Gastrocnemius medialis (tissue), 4 donors: ENCODE results near the gene BLCAP.

ENCODE experiments used
- POLR2A ChIP-seq, 2 donors: fragments of 450-650 bp; IDR thresholded peaks; one replicate each; pipeline ENCODE4 v1.6.1; 2017; ENCODE audit warnings: antibody characterized with exemption in 2 of 2, mild to moderate bottlenecking in 2 of 2, moderate library complexity in 2 of 2
- TF ChIP-seq, protein P1 (sequence below), 5 experiments: fragments of 450-650 bp in 3 of 5; fragments of 200-600 bp in 2 of 5; sonication (generic) in 2 of 5; IDR thresholded peaks in 4 of 5; conservative IDR thresholded peaks in 1 of 5; 1 replicate in 4 of 5; 2 replicates in 1 of 5; pipeline ENCODE4 v1.5.1; 2016 to 2019; ENCODE audit warnings: antibody characterized with exemption in 5 of 5, mild to moderate bottlenecking in 3 of 5, moderate library complexity in 3 of 5

DNA sequence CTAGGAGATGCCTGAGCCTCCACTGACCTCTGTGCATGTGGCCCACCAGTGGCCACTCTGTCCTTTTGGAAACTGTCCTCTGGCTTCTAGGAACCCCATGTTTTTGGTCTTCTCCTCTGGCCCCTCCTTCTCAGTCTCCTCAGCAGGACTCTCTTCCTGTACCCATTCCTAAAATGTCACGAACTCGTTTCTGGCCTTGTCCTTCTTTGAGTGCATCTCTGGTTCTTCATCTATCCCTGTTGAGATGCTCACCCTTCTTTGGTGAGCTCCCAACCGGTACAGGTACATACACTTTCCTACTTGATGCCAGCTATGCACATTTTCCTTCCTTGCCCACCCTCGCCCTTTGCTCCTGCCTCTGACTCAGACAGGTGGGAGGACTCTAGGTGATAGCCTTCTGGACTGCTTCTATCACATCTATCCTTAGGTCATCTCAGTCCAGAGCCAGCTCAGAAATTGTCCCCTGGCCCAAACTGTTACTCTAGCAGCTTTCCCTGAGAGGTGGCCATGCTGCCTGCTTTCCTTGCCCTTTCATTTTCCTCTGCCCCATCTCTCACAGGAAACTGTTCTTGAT lies 21.4 kb downstream of the BLCAP start:
- TF ChIP-seq, protein P1, sequence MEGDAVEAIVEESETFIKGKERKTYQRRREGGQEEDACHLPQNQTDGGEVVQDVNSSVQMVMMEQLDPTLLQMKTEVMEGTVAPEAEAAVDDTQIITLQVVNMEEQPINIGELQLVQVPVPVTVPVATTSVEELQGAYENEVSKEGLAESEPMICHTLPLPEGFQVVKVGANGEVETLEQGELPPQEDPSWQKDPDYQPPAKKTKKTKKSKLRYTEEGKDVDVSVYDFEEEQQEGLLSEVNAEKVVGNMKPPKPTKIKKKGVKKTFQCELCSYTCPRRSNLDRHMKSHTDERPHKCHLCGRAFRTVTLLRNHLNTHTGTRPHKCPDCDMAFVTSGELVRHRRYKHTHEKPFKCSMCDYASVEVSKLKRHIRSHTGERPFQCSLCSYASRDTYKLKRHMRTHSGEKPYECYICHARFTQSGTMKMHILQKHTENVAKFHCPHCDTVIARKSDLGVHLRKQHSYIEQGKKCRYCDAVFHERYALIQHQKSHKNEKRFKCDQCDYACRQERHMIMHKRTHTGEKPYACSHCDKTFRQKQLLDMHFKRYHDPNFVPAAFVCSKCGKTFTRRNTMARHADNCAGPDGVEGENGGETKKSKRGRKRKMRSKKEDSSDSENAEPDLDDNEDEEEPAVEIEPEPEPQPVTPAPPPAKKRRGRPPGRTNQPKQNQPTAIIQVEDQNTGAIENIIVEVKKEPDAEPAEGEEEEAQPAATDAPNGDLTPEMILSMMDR (IDR thresholded peaks at IDR 0.05 in 4 of 5, conservative IDR thresholded peaks at IDR 0.05 in 1 of 5): no peak
- TF ChIP-seq POLR2A (IDR thresholded peaks at IDR 0.05): no peak
